Retina (tissue), 1 donor: ENCODE data around the gene MPP3.

Experiments
- DNase-seq: peaks from one replicate; pipeline ENCODE4 v3.0.0-alpha.2; 2016

MPP3 gene

DNA sequence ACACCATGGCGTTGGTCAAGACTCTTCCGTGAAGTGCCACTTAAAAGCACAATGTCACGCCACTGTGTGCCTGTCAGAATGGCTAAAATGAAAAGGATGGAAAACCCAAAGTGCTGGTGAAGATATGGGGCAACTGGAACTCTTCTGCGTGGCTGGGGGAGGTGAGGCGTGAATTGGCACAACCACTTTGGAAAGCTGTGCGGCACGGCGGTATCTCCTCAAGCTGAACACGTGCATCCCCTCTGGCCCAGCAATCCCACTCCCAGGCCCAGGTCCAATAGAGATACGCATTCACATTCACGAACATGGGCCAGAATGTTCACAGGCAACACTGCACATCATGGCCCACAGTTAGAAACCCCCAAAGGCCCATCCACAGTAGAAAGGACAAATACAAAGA lies 63.1 kb downstream of the MPP3 start:
- no peak for DNase-seq

- DNase-seq: no peak
These were observed 63.5 kb downstream of the MPP3 start for GRCh38 chr17:43769426-43769825.

DNA sequence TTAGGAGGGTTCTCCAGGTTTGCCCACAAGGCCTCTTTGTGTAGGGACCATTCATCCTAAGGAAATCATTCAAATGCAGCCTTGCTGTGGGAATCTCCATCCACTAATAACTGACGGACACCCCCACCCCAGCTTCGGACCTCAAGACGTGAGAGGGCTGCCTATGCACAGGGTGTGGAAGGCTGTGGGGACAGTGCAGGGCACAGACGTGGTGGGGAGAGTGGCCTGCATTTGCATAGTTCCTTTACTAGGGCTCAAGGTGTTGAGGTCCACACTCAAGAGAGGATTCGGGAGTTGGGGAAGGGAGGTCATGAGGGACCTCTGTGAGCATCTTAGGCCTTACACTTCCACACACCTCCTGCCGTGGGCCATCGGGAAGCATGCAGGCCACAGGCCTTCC lies 64.0 kb downstream of the MPP3 start:
- DNase-seq: no peak

DNA sequence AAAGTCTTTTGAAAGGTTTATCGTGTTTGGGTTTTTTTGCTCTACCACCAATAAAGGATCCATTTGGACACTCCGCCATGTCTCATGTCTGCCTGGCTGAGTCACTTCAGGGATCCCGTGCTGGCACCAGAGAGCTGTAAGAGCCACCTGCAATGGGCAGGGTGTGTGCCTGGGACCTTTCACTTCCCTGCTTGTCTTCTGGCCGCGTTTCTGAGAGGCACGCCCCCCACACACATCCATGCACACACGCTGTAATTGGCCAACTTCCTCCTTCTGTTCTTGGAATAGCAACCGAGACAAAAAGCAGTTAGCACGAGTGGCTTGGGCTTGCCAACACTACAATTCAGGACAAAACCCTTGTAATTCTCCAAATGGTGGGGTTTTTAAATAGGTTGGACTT lies 64.6 kb downstream of the MPP3 start:
- no peak for DNase-seq

DNA sequence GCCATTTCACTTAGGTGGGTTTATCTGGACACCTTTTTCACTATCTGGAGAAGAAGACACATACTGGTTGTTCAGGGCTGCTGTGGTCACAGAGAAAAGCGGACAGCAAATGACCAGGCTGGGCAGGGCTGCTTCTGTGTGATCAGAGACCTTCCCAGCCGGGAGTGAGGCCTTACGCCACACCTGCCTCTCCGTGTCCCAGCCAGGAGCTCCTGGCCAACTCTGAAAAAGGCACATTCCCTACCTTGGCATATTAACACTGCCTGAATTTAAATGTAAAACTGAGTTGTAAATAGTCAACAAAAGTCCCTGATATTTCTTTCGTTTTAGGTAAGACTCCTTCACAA lies 65.3 kb downstream of the MPP3 start:
- DNase-seq: no peak

- DNase-seq: no peak
These were observed 65.8 kb downstream of the MPP3 start for GRCh38 chr17:43767053-43767712.

GRCh38 chr17:43766413-43767052 lies 66.4 kb downstream of the MPP3 start:
- peak; percentile 56 for DNase-seq

DNA sequence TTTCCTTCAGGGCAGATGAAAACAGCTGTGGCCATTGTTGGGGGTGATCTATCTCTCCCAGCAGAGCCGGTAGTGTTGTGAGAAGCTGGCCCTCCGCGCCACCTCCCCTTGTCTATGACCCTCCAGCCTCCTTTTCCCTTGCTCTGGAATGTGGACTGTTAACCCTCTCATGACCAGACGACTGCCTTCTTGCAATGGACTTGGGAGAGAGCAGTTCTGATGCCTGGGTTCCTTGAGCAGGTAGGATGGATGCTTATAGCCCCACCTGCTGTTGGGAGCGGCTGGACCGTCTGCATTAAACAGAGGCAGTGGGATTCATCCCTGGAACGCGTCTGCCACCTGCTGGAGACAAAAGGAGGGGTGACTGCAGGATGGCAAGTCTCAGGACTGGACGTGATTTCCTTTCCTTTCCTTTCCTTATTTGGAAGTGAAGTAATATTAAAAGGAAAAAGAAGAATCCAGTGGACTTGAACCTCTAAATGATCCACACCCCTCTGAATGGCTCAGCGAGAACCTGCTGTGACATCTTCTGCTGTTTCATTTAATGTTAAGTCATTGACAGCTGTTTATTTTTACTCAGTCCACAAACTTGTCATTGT lies 72.6 kb downstream of the MPP3 start:
- DNase-seq: peak; percentile 92

- no peak for DNase-seq
These were observed 73.1 kb downstream of the MPP3 start for GRCh38 chr17:43759836-43760235.

GRCh38 chr17:43758497-43759174 lies 74.3 kb downstream of the MPP3 start, which contains the start of gene SOST:
SOST (minus strand) TSS chr17:43758791; CDS start chr17:43758741, 50 bp downstream.
- DNase-seq: no peak

GRCh38 chr17:43758086-43758485 lies 74.9 kb downstream of the MPP3 start:
- no peak for DNase-seq

DNA sequence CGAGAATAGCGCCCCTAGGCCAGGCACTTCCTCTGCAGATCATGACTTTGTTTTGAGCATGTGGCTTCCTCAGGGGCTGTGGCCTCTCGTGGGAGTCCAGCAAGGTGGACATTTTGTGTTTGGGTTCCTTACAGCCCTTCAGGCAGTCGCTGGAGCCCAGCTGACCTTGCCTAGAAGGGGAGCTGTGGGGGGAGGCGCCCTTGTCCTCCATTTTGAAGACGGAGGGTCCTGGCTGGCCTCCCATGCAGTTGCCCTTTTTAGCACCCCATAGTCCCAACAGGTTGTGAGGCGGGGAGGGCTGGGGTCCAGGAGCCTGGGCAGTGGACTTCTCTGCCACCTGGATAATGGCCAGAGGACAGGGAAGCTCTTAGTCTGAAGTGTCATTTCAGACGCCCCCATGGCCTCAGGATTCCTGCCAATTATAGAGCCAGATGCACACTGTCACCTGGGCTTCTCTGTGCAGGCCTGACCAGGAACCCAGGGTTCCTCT lies 75.7 kb downstream of the MPP3 start:
- no peak for DNase-seq

DNA sequence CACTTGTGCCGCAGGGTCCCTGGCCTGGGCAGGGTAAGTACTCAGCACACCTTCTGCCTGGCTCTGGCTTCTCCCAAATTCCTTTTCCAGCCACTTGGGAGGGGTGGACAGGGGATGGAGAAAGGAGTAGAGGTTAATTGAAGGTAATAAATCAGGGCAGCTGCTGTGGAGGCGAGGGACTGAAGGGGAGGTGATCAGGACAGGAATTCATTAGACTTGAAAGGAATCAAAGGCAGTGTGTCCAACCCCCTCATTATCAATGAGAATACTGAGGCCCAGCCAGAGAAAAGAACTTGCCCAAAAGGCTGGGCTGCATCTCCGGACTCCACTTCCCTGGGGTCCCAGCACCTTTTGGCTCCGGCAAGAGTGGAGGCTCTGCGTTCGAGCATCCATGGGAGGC lies 76.7 kb downstream of the MPP3 start:
- DNase-seq: peak; percentile 15

DNA sequence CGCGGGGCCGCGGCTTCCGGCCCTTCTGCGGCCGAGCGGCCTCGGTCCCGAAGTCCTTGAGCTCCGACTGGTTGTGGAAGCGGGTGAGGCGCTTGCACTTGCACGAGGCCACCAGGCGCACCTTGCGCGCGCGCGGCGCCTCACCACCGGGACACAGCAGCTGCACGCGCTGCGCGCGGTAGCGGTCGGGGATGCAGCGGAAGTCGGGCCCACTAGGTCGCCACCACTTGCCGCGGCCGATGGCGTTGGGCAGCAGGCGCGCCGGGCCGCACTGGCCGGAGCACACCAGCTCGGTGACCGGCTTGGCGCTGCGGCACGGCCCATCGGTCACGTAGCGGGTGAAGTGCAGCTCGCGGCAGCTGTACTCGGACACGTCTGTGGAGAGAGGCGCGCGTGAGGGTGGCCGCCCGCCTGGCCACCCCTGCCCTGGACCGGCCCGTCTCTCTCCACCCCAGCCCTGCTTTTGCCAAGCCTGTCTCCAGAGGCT lies 77.5 kb downstream of the MPP3 start:
- DNase-seq: peak; percentile 89

- no peak for DNase-seq
These were observed 78.0 kb downstream of the MPP3 start for GRCh38 chr17:43754947-43755346.

DNA sequence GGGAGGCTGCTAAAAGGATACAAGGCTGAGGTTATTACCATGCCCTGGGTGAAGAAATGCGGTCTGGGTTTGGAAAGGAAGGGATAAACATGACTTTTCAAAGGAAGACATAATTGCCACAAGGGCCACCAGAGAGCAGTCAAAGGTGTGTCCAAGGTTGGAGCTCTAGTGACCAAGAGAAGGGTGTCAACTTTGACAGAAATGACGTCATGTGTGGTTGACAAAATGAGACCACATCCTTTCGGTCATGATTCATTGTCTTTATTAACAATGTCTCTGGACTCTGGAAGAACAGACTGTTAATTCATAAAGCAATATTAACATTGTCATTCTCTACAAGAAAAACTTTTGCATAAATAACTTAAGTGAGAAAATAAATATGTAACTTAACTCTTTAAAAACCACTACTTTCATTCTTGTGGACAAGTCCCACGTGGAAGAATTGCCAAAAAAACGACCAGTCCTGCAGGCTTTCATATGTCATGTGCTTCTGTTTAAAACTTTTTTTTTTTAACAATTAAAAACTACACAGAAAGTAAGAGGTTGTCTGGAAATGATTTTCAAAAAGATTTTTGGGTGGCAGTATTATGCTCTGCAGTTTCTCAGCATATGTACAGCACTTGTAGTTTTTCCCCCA lies 79.3 kb downstream of the MPP3 start:
- no peak for DNase-seq
